ENCODE data around the gene ATOSA.

The ATOSA gene

GRCh38 chr15:52651868-52652267 lies 27.3 kb downstream of the ATOSA start:
- peak overlapping the region; percentile 71 for H3K27ac ChIP-seq (ENCODE audit: low read length)
- ATAC-seq (ENCODE audit: insufficient read depth, low read depth): peak; percentile 100

GRCh38 chr15:52651114-52651513 lies 28.1 kb downstream of the ATOSA start:
- Histone ChIP-seq H3K27ac (ENCODE audit: low read length) (peak overlapping the region; percentile 71), H3K79me2 (ENCODE audit: insufficient read depth, low read length) (no peaks in the 10 kb centered on the region), H4K20me1 (ENCODE audit: insufficient read depth, low read length) (no peaks in the 10 kb centered on the region), H3K4me3 (ENCODE audit: low read depth in 1 of 2, low read length in 2 of 2) (peak overlapping the region; percentile 9 to 54; a peak in 3 of 4 replicates), H3K36me3 (ENCODE audit: insufficient read depth, low read length) (peaks cover 3% of the 10 kb centered on the region; the same call in 1 of the 2 replicates), H3K9me3 (ENCODE audit: insufficient read depth, low read length, severe bottlenecking) (no peaks in the 10 kb centered on the region), H3K4me2 (ENCODE audit: insufficient read depth, low read length) (peak overlapping the region; percentile 65), H3K4me1 (ENCODE audit: insufficient read depth, low read length) (peaks cover 31% of the 10 kb centered on the region), H3K27me3 (ENCODE audit: insufficient read depth, low read length, poor library complexity) (no peaks in the 10 kb centered on the region), H3K9ac (ENCODE audit: low read depth, low read length) (peak overlapping the region; percentile 51), H2AFZ (ENCODE audit: low read depth, low read length) (peak overlapping the region; percentile 76)
- TF ChIP-seq EZH2 (IDR thresholded peaks at IDR 0.05; ENCODE audit: borderline replicate concordance, low read depth, low read length, severe bottlenecking) (no peak), CTCF (IDR thresholded peaks at IDR 0.05; ENCODE audit: borderline replicate concordance, extremely low read depth, low read length, poor library complexity, severe bottlenecking) (no peak)
- ATAC-seq (ENCODE audit: insufficient read depth, low read depth) (no peak), DNase-seq (no peak)

More at GRCh38 chr15:52651868-52652267, 27.3 kb downstream of the ATOSA start:
- Histone ChIP-seq H2AFZ (ENCODE audit: low read depth, low read length) (peak overlapping the region; percentile 76), H3K4me2 (ENCODE audit: insufficient read depth, low read length) (peak overlapping the region; percentile 65), H3K27me3 (ENCODE audit: insufficient read depth, low read length, poor library complexity) (no peaks in the 10 kb centered on the region), H4K20me1 (ENCODE audit: insufficient read depth, low read length) (no peaks in the 10 kb centered on the region), H3K79me2 (ENCODE audit: insufficient read depth, low read length) (no peaks in the 10 kb centered on the region), H3K9me3 (ENCODE audit: insufficient read depth, low read length, severe bottlenecking) (no peaks in the 10 kb centered on the region), H3K4me1 (ENCODE audit: insufficient read depth, low read length) (peaks cover 31% of the 10 kb centered on the region), H3K9ac (ENCODE audit: low read depth, low read length) (peak overlapping the region; percentile 51), H3K36me3 (ENCODE audit: insufficient read depth, low read length) (peaks cover 3% of the 10 kb centered on the region; the same call in 1 of the 2 replicates), H3K4me3 (ENCODE audit: low read depth in 1 of 2, low read length in 2 of 2) (peak overlapping the region; percentile 9 to 54; a peak in 3 of 4 replicates)
- TF ChIP-seq EZH2 (IDR thresholded peaks at IDR 0.05; ENCODE audit: borderline replicate concordance, low read depth, low read length, severe bottlenecking): no peak
- TF ChIP-seq CTCF (IDR thresholded peaks at IDR 0.05; ENCODE audit: borderline replicate concordance, extremely low read depth, low read length, poor library complexity, severe bottlenecking): no peak
- peak; percentile 79 for DNase-seq

- TF ChIP-seq EZH2 (IDR thresholded peaks at IDR 0.05; ENCODE audit: borderline replicate concordance, low read depth, low read length, severe bottlenecking) (no peak), CTCF (IDR thresholded peaks at IDR 0.05; ENCODE audit: borderline replicate concordance, extremely low read depth, low read length, poor library complexity, severe bottlenecking) (no peak)
Observed at GRCh38 chr15:52649686-52650085, 29.5 kb downstream of the ATOSA start.

More at GRCh38 chr15:52649686-52650085, 29.5 kb downstream of the ATOSA start:
- no peak overlapping the region for H2AFZ ChIP-seq (ENCODE audit: low read depth, low read length)
- H3K9ac ChIP-seq (ENCODE audit: low read depth, low read length): no peak overlapping the region
- peaks cover 31% of the 10 kb centered on the region for H3K4me1 ChIP-seq (ENCODE audit: insufficient read depth, low read length)
- ATAC-seq (ENCODE audit: insufficient read depth, low read depth): no peak
- H4K20me1 ChIP-seq (ENCODE audit: insufficient read depth, low read length): no peaks in the 10 kb centered on the region
- no peak overlapping the region for H3K4me3 ChIP-seq (ENCODE audit: low read depth in 1 of 2, low read length in 2 of 2)
- H3K27ac ChIP-seq (ENCODE audit: low read length): no peak overlapping the region
- no peak overlapping the region for H3K4me2 ChIP-seq (ENCODE audit: insufficient read depth, low read length)
- DNase-seq: no peak
- H3K79me2 ChIP-seq (ENCODE audit: insufficient read depth, low read length): no peaks in the 10 kb centered on the region
- no peaks in the 10 kb centered on the region for H3K9me3 ChIP-seq (ENCODE audit: insufficient read depth, low read length, severe bottlenecking)
- H3K27me3 ChIP-seq (ENCODE audit: insufficient read depth, low read length, poor library complexity): no peaks in the 10 kb centered on the region
- no peaks in the 10 kb centered on the region for H3K36me3 ChIP-seq (ENCODE audit: insufficient read depth, low read length)

Data from DND-41 (cell line).